OCI-LY1 (cell line): ENCODE measurements around the gene KRT6A.

Experiments used
- H2AFZ ChIP-seq: fragments of 200-600 bp; sonication (generic), shearing (Covaris generic); 2 replicates; pipeline ENCODE4 v1.6.0; 2014; ENCODE audit warnings: antibody characterized with exemption, mild to moderate bottlenecking, low read length
- H3F3A ChIP-seq: fragments of 200-600 bp; sonication (generic), shearing (Covaris generic); 2 replicates; pipeline ENCODE4 v1.6.0; 2014; ENCODE audit warnings: mild to moderate bottlenecking, antibody characterized with exemption, low read length, moderate library complexity; ENCODE audit not compliant: insufficient read depth
- H3K27ac ChIP-seq: fragments of 200-600 bp; sonication (generic); 2 replicates; pipeline ENCODE4 v1.5.1; 2014; ENCODE audit warnings: low read length, mixed run types, mild to moderate bottlenecking, low read depth; ENCODE audit not compliant: poor library complexity, severe bottlenecking
- H3K27me3 ChIP-seq: fragments of 200-600 bp; sonication (generic); 2 replicates; pipeline ENCODE4 v1.6.0; 2014; ENCODE audit warnings: antibody characterized with exemption, mild to moderate bottlenecking, low read length, moderate library complexity; ENCODE audit not compliant: insufficient read depth
- H3K36me3 ChIP-seq: fragments of 200-600 bp; sonication (generic); 2 replicates; pipeline ENCODE4 v1.6.1; 2014; ENCODE audit warnings: mild to moderate bottlenecking, antibody characterized with exemption, low read length, moderate library complexity, mixed read lengths; ENCODE audit not compliant: insufficient read depth
- H3K4me1 ChIP-seq: fragments of 200-600 bp; sonication (generic); 2 replicates; pipeline ENCODE4 v1.5.1; 2014; ENCODE audit warnings: mild to moderate bottlenecking, low read length, moderate library complexity; ENCODE audit not compliant: insufficient read depth, severe bottlenecking
- H3K4me2 ChIP-seq: fragments of 200-600 bp; sonication (generic), shearing (Covaris generic); 2 replicates; pipeline ENCODE4 v1.6.1; 2014; ENCODE audit warnings: low read length
- H3K4me3 ChIP-seq: fragments of 200-600 bp; sonication (generic); 2 replicates; pipeline ENCODE4 v1.5.1; 2014; ENCODE audit warnings: low read length, low read depth, mild to moderate bottlenecking, mixed read lengths; ENCODE audit not compliant: poor library complexity, severe bottlenecking
- H3K79me2 ChIP-seq: fragments of 200-600 bp; shearing (Covaris generic); 2 replicates; pipeline ENCODE4 v1.6.1; 2016; ENCODE audit warnings: mixed run types, low read length, mixed read lengths; ENCODE audit not compliant: insufficient read depth
- H3K9ac ChIP-seq: fragments of 200-600 bp; sonication (generic), shearing (Covaris generic); 2 replicates; pipeline ENCODE4 v1.6.1; 2014; ENCODE audit warnings: mild to moderate bottlenecking, low read length, mixed read lengths
- H3K9me2 ChIP-seq: fragments of 200-600 bp; sonication (generic), shearing (Covaris generic); 2 replicates; pipeline ENCODE4 v1.6.1; 2014; ENCODE audit warnings: low read depth, mild to moderate bottlenecking, low read length, mixed read lengths
- H3K9me3 ChIP-seq: fragments of 200-600 bp; shearing (Covaris generic); 2 replicates; pipeline ENCODE4 v1.6.1; 2014; ENCODE audit warnings: low read length, mixed read lengths
- H4K20me1 ChIP-seq: fragments of 200-600 bp; sonication (generic), shearing (Covaris generic); 2 replicates; pipeline ENCODE4 v1.6.0; 2016; ENCODE audit warnings: mild to moderate bottlenecking, low read length; ENCODE audit not compliant: insufficient read depth
- EZH2 ChIP-seq: fragments of 200-600 bp; sonication (generic), shearing (Covaris generic); IDR thresholded peaks from 2 replicates; pipeline ENCODE4 v1.8.0; 2017; ENCODE audit warnings: borderline replicate concordance, mixed run types, mild to moderate bottlenecking, antibody characterized with exemption, low read length, moderate library complexity, mixed read lengths
- TF ChIP-seq, protein P1 (sequence below): fragments of 200-600 bp; sonication (generic), shearing (Covaris generic); IDR thresholded peaks from 2 replicates; pipeline ENCODE4 v1.5.1; 2017; ENCODE audit warnings: mild to moderate bottlenecking, antibody characterized with exemption, low read length, moderate library complexity, mixed read lengths

KRT6A gene

DNA sequence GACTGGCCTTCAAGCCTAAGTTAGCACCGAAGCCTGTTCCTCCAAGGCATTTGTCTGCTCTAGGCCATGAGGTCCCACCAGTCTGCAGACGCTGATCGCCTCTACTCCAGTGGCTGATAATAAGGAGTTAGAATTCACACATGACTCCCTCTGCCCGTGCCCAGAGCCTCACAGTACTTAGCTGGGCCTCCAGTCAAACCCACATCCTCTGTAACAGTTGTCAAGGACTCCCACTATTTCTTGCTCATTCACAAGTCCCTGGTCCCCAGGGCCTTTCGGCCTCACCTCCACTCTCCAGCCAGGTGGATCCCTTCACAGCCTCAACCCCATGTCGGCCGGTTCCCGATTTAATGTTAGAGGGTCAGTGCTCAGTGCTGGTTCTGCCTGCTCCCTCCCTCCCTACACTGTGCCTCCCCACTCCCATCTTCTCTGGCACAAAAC lies 33.5 kb upstream of the KRT6A start:
- no peak overlapping the region for H3K4me2 ChIP-seq
- no peaks in the 10 kb centered on the region for H3F3A ChIP-seq
- TF ChIP-seq, protein P1, sequence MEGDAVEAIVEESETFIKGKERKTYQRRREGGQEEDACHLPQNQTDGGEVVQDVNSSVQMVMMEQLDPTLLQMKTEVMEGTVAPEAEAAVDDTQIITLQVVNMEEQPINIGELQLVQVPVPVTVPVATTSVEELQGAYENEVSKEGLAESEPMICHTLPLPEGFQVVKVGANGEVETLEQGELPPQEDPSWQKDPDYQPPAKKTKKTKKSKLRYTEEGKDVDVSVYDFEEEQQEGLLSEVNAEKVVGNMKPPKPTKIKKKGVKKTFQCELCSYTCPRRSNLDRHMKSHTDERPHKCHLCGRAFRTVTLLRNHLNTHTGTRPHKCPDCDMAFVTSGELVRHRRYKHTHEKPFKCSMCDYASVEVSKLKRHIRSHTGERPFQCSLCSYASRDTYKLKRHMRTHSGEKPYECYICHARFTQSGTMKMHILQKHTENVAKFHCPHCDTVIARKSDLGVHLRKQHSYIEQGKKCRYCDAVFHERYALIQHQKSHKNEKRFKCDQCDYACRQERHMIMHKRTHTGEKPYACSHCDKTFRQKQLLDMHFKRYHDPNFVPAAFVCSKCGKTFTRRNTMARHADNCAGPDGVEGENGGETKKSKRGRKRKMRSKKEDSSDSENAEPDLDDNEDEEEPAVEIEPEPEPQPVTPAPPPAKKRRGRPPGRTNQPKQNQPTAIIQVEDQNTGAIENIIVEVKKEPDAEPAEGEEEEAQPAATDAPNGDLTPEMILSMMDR = no peak
- TF ChIP-seq EZH2 = no peak
- no peaks in the 10 kb centered on the region for H4K20me1 ChIP-seq
- H3K27ac ChIP-seq = no peak overlapping the region
- no peaks in the 10 kb centered on the region for H3K4me1 ChIP-seq
- no peaks in the 10 kb centered on the region for H3K9me2 ChIP-seq
- H3K4me3 ChIP-seq = no peak overlapping the region
- no peak overlapping the region for H2AFZ ChIP-seq
- H3K79me2 ChIP-seq = no peaks in the 10 kb centered on the region
- H3K9me3 ChIP-seq = no peaks in the 10 kb centered on the region
- H3K27me3 ChIP-seq = 0 out of 2 replicates have a peak, but pooled peaks cover 5% of the 10 kb centered on the region
- H3K9ac ChIP-seq = no peak overlapping the region
- no peaks in the 10 kb centered on the region for H3K36me3 ChIP-seq

DNA sequence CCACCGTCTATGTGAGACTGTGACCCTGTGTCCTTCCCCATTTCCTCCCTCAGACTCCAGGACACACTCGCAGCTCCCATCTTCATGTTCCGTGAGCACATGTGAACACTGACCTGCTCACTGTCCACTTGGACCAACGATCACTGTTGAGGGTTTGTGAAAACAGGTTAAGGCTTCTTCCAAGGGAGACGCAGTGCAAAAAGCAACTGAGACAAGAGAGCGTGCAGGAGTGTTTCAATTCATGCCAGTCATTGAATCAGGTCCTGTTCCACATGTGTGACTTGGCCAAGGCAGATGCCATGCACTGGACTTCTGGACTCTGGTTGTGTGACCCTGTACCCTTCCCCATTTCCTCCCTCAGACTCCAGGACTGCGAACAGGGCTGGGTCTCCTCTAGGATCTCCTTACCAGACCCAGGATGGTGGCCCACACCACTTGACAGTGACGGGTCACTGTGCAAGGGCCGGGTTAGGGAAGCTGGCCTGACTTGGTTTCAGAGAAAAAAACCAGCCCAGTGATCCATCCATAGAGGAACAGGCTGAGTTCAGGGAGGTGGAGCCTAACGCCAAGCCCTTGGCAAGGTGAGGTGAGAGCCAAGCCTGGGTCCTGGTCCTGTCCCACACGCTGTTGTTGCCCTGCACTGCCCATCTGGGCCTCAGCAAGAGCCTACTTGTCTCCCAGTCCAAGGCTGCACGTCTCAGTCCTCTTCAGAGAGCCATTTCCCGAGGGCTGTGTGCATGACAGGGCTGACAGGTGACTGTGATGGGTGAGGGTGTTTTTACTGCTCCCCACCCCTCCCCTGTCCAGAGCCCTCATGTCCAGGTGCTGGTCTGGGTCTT lies 32.8 kb upstream of the KRT6A start:
- H3F3A ChIP-seq = no peaks in the 10 kb centered on the region
- no peaks in the 10 kb centered on the region for H3K4me1 ChIP-seq
- TF ChIP-seq, protein P1 = no peak
- H4K20me1 ChIP-seq = no peaks in the 10 kb centered on the region
- no peak overlapping the region for H3K9ac ChIP-seq
- H2AFZ ChIP-seq = no peak overlapping the region
- no peaks in the 10 kb centered on the region for H3K9me2 ChIP-seq
- no peaks in the 10 kb centered on the region for H3K9me3 ChIP-seq
- H3K27ac ChIP-seq = no peak overlapping the region
- H3K36me3 ChIP-seq = no peaks in the 10 kb centered on the region
- H3K27me3 ChIP-seq = 0 out of 2 replicates have a peak, but pooled peaks cover 5% of the 10 kb centered on the region
- H3K4me3 ChIP-seq = no peak overlapping the region
- H3K4me2 ChIP-seq = no peak overlapping the region
- no peaks in the 10 kb centered on the region for H3K79me2 ChIP-seq

DNA sequence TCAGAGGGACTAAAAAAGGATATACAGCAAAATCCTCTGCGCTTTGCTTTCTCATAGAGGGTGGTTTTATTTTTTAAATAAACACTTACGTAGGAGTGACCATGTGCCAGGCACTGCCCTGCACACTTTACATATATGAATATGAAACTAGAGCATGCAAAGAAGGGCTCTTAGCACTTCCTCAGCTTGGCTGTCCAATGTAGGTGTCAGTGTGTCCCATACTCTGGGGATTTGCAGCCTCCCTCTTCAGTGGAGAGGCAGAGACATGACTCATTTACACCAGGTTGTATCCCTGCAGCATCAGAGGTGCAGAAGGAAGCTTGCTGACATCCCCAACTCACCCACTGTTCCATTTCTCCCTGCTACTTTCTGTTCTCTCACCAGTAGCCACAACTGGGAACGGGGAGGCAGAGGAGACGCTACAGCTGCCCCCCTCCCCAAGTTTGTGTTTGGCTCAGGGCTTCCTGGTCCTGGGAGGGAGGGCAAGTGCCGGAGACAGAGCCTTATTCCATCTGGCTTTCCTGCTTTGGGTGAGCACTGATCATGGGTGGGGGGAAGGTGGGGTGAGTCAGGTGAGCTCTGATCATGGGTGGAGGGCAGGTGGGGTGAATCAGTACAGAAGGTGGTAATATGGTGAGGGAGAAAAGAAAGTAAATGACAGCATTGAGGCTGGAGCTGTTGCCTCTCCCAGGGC lies 32.0 kb upstream of the KRT6A start:
- Histone ChIP-seq H3K36me3 (no peaks in the 10 kb centered on the region), H3K27me3 (0 out of 2 replicates have a peak, but pooled peaks cover 5% of the 10 kb centered on the region), H3F3A (no peaks in the 10 kb centered on the region), H2AFZ (no peak overlapping the region), H3K4me2 (no peak overlapping the region), H3K4me3 (no peak overlapping the region), H3K4me1 (no peaks in the 10 kb centered on the region), H3K9ac (no peak overlapping the region), H3K9me2 (no peaks in the 10 kb centered on the region), H4K20me1 (no peaks in the 10 kb centered on the region), H3K27ac (no peak overlapping the region), H3K79me2 (no peaks in the 10 kb centered on the region), H3K9me3 (no peaks in the 10 kb centered on the region)
- no peak for TF ChIP-seq EZH2
- TF ChIP-seq, protein P1 = no peak
